NCI-H1105 (cell line): ENCODE data around the gene ACP1.
"Not testable (repeated sequence)": the region's sequence is repeated elsewhere in the genome, so short reads cannot be mapped to it uniquely, and the experiment has no call there.

Experiments used
- DNase-seq: peaks from one replicate; lab custom pipeline; 2025; lab: John Stamatoyannopoulos, UW

ACP1 gene

GRCh38 chr2:310994-311393 lies 46.2 kb downstream of the ACP1 start:
- DNase-seq, result no peak

GRCh38 chr2:313991-314390 lies 49.2 kb downstream of the ACP1 start:
- no peak for DNase-seq

GRCh38 chr2:314561-315336 lies 50.0 kb downstream of the ACP1 start:
- no peak for DNase-seq

- DNase-seq, result not testable (repeated sequence)
Observed at GRCh38 chr2:315925-316324, 51.2 kb downstream of the ACP1 start.

GRCh38 chr2:316381-316780 lies 51.6 kb downstream of the ACP1 start:
- no peak for DNase-seq

GRCh38 chr2:317501-318424 lies 53.0 kb downstream of the ACP1 start:
- DNase-seq, result no peak

- DNase-seq, result no peak
Observed at GRCh38 chr2:319059-319600, 54.4 kb downstream of the ACP1 start.

GRCh38 chr2:320561-320960 lies 55.8 kb downstream of the ACP1 start:
- DNase-seq, result no peak

- DNase-seq, result no peak
Observed at GRCh38 chr2:322326-322725, 57.6 kb downstream of the ACP1 start.

- no peak for DNase-seq
Observed at GRCh38 chr2:323035-323434, 58.3 kb downstream of the ACP1 start.
